Inflammatory macrophage treated with lipopolysaccharide for 1 hour (primary cell): Measurements from ENCODE around the gene CENPX.

Experiments
- DNase-seq, 2 donors: peaks; one replicate each; pipeline ENCODE4 v3.0.0-alpha.2; 2020 to 2022

CENPX gene

DNA sequence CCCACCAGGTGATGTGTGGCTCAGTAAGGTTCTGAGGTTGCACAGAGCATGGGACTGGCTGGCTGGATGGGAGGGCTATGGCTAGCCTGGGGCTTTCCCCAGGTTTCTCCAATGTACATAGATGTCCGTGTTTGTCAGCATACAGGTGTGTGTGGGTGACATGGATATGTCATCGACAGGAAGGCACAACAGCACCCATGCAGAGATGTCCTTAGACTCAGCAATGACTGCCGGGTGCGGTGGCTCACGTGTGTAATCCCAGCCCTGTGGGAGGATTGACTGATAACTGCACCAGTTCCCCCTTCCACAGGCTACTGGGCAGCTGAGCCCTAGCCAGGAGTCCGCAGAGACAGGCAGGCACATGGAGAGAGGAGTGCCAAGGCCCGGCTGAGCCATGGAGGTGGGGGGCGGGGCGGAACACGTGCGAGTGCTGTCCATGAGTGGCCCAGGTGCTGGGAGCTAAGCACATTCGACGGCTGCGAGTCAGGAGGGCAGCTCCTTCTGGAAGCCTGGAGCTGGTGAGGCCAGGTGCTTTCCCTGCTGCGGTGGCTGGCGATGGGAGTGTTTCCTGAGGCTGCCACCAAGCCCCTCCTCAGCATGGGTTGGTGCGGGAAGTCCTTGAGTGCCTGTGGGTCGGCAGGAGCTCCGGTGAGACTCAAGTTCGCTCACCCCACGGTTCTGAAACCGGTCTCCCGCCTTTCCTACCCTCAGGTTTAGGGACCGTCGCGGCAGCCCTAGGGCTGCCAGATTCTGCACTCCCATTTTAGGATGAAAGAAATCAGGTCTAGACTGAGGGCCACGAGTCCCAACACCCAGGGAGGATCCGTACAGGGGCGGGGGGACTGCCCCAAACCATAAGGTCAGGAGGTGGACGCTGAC lies 46.1 kb downstream of the CENPX start:
- peak; percentile 9 to 22 for DNase-seq

DNA sequence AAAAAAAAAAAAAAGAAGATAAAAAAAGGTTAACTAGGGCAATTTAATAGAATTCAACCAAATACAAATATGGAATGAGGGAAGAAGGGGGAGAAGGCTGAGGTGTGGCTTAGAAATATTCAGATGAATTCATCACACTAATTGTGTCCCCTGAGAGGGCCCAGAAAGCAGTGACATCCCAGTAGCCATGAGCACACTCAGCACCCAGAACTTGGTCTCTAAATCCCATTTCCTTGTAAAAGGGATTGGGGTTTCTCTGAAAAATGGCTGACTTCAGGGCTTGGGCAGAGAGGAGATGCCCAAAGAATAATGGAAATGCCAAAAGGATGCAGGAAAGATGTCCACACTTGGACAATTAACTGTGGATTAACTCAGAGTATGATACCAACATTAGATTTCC lies 49.2 kb downstream of the CENPX start:
- no peak for DNase-seq

DNA sequence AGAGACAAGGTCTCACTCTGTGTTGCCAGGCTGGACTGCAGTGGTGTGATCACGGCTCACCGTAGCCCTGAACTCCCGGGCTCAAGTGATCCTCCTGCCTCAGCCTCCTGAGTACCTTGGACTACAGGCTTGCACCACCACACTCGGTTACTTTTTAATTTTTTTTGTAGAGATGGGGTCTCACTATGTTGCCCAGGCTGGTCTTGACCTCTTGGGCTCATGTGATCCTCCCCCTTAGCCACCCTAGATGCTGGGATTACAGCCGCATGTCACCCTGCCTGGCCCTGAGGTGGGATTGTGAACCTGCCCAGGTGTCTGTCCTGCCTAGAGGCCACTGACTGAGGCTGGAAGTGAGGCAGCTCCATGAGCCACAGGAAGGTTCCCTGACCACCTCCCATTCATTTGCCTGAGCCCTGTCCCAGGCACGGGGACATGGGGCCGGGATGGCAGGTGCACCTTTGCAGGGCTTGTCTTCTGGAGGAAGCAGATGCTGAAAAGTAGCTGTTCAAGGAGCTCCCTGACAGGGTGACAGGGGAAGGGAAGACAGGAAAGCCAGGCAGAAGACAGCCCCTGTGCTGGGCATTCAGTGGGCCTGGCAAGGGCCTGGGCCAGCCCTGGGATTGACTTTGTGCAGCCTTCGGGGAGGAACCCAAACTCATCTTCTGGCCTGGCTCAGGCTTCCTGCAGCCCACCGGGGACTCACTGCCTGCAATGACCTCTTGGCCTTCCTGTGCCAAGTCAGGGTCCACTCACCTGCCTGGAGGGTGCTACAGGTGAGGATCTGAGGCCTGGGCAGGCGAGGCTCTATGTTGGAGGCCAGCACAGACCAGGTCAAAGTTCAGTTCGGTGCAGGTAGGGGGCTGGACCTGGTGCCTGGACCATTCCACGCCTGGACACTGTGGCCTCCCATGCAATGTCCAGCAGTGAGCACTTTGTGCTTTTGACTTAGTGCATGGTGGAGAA lies 53.5 kb downstream of the CENPX start:
- DNase-seq, result no peak
